ENCODE data around the gene TNNC1. TPM values are rescaled to one million over a fixed set of nuclear protein-coding genes. Genes with fewer than 3 reads are reported as not detected.
A peak's percentile ranks its signal among the peaks of the same experiment; 100 is the strongest.

The TNNC1 gene
- total and polyA plus RNA-seq, 2 of the 13 experiments (the other 11 are each of a cell fraction or from before 2014, with no cell fraction given): 11.8 to 36.4 TPM

DNA sequence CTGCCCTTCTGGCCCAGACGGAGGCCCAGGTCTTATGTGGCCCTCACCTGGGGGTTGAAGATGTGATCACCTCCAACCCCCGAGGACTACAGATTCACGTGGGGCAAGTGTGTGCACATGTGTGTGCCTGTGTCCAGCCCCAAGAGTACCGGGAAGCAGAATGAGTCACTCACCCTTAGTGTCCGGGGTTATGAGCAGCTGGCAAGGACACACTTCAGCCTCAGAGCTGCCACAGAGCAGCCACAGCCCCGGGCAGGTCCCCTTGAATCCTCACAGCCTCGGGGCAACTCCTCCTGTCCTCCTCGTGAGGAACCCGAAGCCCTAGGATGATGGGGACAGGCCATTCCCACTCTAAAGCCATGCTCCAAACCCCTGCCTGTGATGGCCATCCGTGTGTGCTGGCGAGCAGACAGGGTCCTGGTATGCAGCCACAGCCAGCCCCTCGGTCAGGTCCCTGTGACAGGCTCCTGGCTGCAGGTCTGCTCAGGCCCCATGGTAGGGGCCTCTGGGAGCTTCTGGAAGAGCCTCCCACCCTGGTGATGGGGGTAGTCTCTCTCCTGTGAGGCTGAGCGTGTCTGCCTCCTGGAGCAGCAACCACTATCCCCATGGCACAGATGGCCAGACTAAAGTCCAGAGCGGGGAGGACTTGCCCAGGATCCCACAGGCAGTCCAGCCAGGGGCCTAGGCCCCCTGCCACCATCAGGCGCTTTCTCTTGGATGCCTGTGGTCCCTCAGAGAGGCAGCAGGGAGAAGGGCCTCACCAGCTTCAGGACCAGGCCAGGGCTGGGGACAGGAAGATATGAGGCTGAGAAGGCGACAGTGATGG lies 42.1 kb upstream of the TNNC1 start (continued):
- TF ChIP-seq, protein P1, sequence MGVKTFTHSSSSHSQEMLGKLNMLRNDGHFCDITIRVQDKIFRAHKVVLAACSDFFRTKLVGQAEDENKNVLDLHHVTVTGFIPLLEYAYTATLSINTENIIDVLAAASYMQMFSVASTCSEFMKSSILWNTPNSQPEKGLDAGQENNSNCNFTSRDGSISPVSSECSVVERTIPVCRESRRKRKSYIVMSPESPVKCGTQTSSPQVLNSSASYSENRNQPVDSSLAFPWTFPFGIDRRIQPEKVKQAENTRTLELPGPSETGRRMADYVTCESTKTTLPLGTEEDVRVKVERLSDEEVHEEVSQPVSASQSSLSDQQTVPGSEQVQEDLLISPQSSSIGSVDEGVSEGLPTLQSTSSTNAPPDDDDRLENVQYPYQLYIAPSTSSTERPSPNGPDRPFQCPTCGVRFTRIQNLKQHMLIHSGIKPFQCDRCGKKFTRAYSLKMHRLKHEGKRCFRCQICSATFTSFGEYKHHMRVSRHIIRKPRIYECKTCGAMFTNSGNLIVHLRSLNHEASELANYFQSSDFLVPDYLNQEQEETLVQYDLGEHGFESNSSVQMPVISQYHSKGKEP (CRISPR knock-in tag; IDR thresholded peaks at IDR 0.05): no peak
- no peak for TF ChIP-seq ZNF251 (CRISPR knock-in tag; IDR thresholded peaks at IDR 0.05)
- TF ChIP-seq, protein P2, sequence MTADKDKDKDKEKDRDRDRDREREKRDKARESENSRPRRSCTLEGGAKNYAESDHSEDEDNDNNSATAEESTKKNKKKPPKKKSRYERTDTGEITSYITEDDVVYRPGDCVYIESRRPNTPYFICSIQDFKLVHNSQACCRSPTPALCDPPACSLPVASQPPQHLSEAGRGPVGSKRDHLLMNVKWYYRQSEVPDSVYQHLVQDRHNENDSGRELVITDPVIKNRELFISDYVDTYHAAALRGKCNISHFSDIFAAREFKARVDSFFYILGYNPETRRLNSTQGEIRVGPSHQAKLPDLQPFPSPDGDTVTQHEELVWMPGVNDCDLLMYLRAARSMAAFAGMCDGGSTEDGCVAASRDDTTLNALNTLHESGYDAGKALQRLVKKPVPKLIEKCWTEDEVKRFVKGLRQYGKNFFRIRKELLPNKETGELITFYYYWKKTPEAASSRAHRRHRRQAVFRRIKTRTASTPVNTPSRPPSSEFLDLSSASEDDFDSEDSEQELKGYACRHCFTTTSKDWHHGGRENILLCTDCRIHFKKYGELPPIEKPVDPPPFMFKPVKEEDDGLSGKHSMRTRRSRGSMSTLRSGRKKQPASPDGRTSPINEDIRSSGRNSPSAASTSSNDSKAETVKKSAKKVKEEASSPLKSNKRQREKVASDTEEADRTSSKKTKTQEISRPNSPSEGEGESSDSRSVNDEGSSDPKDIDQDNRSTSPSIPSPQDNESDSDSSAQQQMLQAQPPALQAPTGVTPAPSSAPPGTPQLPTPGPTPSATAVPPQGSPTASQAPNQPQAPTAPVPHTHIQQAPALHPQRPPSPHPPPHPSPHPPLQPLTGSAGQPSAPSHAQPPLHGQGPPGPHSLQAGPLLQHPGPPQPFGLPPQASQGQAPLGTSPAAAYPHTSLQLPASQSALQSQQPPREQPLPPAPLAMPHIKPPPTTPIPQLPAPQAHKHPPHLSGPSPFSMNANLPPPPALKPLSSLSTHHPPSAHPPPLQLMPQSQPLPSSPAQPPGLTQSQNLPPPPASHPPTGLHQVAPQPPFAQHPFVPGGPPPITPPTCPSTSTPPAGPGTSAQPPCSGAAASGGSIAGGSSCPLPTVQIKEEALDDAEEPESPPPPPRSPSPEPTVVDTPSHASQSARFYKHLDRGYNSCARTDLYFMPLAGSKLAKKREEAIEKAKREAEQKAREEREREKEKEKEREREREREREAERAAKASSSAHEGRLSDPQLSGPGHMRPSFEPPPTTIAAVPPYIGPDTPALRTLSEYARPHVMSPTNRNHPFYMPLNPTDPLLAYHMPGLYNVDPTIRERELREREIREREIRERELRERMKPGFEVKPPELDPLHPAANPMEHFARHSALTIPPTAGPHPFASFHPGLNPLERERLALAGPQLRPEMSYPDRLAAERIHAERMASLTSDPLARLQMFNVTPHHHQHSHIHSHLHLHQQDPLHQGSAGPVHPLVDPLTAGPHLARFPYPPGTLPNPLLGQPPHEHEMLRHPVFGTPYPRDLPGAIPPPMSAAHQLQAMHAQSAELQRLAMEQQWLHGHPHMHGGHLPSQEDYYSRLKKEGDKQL (CRISPR knock-in tag; IDR thresholded peaks at IDR 0.05; ENCODE audit: low read depth): no peak
- TF ChIP-seq, protein P3, sequence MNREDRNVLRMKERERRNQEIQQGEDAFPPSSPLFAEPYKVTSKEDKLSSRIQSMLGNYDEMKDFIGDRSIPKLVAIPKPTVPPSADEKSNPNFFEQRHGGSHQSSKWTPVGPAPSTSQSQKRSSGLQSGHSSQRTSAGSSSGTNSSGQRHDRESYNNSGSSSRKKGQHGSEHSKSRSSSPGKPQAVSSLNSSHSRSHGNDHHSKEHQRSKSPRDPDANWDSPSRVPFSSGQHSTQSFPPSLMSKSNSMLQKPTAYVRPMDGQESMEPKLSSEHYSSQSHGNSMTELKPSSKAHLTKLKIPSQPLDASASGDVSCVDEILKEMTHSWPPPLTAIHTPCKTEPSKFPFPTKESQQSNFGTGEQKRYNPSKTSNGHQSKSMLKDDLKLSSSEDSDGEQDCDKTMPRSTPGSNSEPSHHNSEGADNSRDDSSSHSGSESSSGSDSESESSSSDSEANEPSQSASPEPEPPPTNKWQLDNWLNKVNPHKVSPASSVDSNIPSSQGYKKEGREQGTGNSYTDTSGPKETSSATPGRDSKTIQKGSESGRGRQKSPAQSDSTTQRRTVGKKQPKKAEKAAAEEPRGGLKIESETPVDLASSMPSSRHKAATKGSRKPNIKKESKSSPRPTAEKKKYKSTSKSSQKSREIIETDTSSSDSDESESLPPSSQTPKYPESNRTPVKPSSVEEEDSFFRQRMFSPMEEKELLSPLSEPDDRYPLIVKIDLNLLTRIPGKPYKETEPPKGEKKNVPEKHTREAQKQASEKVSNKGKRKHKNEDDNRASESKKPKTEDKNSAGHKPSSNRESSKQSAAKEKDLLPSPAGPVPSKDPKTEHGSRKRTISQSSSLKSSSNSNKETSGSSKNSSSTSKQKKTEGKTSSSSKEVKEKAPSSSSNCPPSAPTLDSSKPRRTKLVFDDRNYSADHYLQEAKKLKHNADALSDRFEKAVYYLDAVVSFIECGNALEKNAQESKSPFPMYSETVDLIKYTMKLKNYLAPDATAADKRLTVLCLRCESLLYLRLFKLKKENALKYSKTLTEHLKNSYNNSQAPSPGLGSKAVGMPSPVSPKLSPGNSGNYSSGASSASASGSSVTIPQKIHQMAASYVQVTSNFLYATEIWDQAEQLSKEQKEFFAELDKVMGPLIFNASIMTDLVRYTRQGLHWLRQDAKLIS (CRISPR knock-in tag; IDR thresholded peaks at IDR 0.05): no peak
- TF ChIP-seq ZNF253 (CRISPR knock-in tag; IDR thresholded peaks at IDR 0.05; ENCODE audit: borderline replicate concordance): no peak
- TF ChIP-seq, protein P4, sequence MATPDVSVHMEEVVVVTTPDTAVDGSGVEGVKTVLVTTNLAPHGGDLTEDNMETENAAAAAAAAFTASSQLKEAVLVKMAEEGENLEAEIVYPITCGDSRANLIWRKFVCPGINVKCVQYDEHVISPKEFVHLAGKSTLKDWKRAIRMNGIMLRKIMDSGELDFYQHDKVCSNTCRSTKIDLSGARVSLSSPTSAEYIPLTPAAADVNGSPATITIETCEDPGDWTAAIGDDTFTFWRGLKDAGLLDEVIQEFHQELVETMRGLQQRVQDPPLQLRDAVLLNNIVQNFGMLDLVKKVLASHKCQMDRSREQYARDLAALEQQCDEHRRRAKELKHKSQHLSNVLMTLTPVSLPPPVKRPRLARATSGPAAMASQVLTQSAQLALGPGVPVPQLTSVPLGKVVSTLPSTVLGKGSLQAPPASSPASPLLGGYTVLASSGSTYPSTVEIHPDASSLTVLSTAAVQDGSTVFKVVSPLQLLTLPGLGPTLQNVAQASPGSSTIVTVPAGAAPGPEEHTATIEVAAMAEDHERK (CRISPR knock-in tag; IDR thresholded peaks at IDR 0.05; ENCODE audit: low read depth): no peak
- peak; percentile 59 for TF ChIP-seq ZNF263 (CRISPR knock-in tag; IDR thresholded peaks at IDR 0.05)
- TF ChIP-seq ZNF207 (IDR thresholded peaks at IDR 0.05; ENCODE audit: borderline replicate concordance): no peak
- TF ChIP-seq HMG20B (CRISPR knock-in tag; conservative IDR thresholded peaks at IDR 0.05): no peak
- TF ChIP-seq, protein P5, sequence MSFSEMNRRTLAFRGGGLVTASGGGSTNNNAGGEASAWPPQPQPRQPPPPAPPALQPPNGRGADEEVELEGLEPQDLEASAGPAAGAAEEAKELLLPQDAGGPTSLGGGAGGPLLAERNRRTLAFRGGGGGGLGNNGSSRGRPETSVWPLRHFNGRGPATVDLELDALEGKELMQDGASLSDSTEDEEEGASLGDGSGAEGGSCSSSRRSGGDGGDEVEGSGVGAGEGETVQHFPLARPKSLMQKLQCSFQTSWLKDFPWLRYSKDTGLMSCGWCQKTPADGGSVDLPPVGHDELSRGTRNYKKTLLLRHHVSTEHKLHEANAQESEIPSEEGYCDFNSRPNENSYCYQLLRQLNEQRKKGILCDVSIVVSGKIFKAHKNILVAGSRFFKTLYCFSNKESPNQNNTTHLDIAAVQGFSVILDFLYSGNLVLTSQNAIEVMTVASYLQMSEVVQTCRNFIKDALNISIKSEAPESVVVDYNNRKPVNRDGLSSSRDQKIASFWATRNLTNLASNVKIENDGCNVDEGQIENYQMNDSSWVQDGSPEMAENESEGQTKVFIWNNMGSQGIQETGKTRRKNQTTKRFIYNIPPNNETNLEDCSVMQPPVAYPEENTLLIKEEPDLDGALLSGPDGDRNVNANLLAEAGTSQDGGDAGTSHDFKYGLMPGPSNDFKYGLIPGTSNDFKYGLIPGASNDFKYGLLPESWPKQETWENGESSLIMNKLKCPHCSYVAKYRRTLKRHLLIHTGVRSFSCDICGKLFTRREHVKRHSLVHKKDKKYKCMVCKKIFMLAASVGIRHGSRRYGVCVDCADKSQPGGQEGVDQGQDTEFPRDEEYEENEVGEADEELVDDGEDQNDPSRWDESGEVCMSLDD (CRISPR knock-in tag; IDR thresholded peaks at IDR 0.05; ENCODE audit: borderline replicate concordance): no peak
- TF ChIP-seq ZC3H4 (CRISPR knock-in tag; IDR thresholded peaks at IDR 0.05; ENCODE audit: borderline replicate concordance): no peak

Measured in HepG2 (cell line).